Pulmonary artery endothelial cell (primary cell): ENCODE results near the gene CLIP3. TPM values are rescaled to one million over a fixed set of nuclear protein-coding genes. Genes with fewer than 3 reads are reported as not detected.
"Not testable (repeated sequence)": the region's sequence is repeated elsewhere in the genome, so short reads cannot be mapped to it uniquely, and the experiment has no call there.

Experiments
- DNase-seq: peaks from one replicate; pipeline ENCODE4 v3.0.0-alpha.2; 2011; ENCODE audit warnings: low read depth, low spot score
- total RNA-seq: library from RNA; depleted of rRNA; stranded (reverse); fragments of >200 nt; gene quantifications from 2 replicates; pipeline ENCODE4 v1.2.3, GENCODE V29; 2014

The CLIP3 gene
- total RNA-seq, 1 donor from 2014 or later: 2.6 TPM

- DNase-seq: no peak
These were observed 23.5 kb downstream of the CLIP3 start for GRCh38 chr19:36009220-36009619.

GRCh38 chr19:36008336-36008978, 24.2 kb downstream of the CLIP3 start, which contains the start of gene SYNE4:
SYNE4 (minus strand) TSS chr19:36008813; CDS start chr19:36008681, 132 bp downstream.
- no peak for DNase-seq

DNA sequence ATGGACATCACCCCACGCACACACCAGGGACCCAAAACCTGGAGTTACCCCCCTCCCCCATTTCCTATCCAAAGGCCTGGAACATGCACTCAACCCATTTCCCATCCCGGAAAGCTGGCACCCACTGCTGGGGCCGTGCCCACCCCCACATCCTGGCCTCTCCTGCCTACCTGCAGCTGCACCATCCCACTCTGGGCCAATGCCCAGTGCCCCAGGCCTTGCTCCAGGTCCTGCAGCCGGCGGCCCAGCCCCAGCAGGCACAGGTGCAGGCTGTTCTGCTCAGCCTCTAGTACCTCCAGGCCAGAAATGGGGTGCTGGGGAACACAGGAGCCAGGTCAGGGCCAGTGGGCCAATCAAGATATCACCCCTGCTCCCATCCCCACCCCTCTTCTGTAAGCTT, 25.7 kb downstream of the CLIP3 start:
- DNase-seq: no peak

- no peak for DNase-seq
These were observed 29.4 kb downstream of the CLIP3 start for GRCh38 chr19:36003284-36003683.

DNA sequence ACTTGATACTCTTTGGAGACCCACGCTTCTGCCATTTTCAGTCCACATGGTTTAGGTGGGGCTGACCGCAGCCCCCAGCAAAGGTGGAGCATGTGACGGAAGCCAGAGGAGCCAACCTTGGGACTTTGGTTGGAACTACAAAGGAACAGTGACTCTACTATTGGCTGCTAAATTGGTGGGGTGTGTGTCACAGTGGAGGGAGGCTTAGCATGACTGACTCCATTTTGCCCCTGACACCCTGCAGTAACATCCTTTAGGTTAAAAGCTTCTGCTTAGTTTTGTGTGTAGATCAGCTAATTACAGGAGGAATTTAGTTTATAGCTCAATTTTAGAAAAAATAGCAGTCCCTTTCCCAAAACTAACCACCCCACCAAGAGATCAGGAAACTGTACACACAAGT, 31.1 kb downstream of the CLIP3 start:
- no peak for DNase-seq

- no peak for DNase-seq
These were observed 35.9 kb downstream of the CLIP3 start for GRCh38 chr19:35996777-35997176.

- peak; percentile 75 for DNase-seq
These were observed 37.4 kb downstream of the CLIP3 start, which contains the start of gene SDHAF1 for GRCh38 chr19:35995048-35995993. SDHAF1 (plus strand) TSS chr19:35995188; CDS start chr19:35995275, 87 bp downstream.

GRCh38 chr19:35993923-35994598, 38.6 kb downstream of the CLIP3 start:
- DNase-seq: no peak

DNA sequence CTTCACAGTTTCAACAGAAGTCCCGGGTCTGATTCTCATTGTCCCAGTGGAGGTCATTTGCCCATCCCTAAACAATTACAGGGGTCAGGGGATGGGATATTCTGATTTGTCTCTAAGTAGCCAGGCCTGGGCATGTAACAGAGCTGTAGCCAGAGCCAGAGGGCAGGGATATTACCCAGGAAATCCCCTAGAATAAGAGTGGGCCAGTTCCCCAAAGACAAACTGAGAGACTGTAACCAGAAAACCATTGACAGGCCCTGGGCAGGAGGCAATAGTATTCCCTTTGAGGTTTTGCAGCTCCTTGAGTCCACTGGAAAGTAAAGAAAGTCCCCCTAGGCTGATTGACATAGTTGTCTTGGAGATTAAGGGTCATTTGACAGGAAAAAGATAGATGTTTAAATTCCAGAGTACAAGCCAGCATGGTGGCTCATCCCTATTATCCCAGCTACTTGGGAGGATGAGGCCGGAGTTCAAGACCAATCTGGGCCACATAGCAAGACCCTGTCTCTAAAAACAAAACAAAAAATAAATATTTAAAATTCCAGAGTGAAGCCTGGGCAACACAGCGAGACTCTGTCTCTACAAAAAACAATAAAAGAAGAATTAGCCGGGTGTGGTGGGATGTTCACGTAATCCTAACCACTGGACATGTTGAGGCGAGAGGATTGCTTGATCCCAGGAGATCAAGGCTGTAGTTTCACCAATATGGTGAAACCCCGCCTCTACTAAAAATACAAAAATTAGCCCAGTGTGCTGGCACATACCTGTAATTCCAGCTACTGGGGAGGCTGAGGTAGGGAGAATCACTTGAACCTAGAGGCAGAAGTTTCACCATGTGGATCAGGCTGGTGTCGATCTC, 39.5 kb downstream of the CLIP3 start:
- no peak for DNase-seq

- no peak for DNase-seq
These were observed 40.8 kb downstream of the CLIP3 start for GRCh38 chr19:35991731-35992450.

GRCh38 chr19:35990771-35991730, 41.6 kb downstream of the CLIP3 start:
- DNase-seq: no peak

DNA sequence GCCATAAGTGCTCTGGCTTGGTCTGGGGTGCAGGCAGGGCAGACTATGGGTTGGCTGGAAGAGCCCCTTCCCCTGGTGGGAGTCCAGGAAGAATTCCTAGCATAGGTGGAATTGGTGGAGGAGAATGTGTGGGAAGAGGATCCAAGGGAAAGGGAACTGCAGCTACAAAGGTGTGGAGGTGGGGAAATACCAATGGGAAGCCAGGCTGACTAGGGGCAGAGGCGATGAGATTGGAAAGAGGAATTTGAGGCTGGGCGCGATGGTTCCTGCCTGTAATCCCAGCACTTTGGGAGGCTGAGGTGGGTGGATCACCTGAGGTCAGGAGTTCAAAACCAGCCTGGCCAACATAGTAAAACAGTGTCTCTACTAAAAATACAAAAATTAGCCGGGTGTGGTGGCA, 42.5 kb downstream of the CLIP3 start:
- no peak for DNase-seq

DNA sequence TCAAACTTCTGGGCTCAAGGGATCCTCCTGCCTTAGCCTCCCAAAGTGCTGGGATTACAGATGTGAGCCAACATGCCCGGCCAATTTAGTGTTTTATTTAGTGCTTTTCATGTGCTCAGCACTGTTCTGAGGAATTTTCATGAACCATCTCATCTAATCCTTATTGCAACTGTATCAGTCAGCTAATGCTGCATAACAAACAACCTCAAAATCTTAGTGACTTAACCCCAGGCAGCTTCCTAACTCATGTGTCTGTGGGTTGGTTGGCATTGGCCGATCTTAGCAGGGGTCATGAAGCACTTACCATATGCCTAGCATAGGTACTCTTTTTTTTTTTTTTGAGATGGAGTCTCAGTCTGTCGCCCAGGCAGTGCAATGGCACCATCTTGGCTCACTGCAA, 43.8 kb downstream of the CLIP3 start:
- DNase-seq: no peak

DNA sequence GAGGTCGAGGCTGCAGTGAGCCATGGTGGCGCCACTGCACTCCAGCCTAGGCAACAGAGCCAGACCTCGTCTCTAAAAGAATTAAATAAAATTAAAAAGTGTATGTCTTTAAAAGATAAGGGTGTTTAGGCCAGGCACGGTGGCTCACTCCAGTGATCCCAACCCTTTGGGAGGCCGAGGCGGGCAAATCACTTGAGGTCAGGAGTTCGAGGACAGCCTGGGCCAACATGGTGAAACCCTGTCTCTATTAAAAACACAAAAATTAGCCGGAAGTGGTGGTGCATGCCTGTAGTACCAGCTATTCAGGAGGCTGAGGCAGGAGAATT, 45.1 kb downstream of the CLIP3 start:
- DNase-seq: no peak

GRCh38 chr19:35986664-35987570, 45.8 kb downstream of the CLIP3 start:
- DNase-seq: no peak

GRCh38 chr19:35986111-35986510, 46.6 kb downstream of the CLIP3 start:
- DNase-seq: no peak

DNA sequence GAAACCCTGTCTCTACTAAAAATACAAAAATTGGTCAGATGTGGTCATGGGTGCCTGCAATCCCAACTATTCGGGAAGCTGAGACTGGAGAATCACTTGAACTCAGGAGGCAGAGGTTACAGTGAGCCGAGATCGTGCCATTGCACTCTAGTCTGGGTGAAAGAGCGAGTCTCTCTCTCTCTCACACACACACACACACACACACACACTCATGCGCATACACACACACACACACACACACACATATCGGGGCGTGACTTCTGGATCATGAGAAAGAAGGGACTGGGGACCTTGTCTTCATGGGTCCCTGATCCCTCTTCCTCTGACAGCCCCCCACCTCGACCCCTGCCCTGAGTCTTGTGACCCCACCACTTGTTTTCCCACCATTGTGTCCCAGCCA, 49.5 kb downstream of the CLIP3 start:
- no peak for DNase-seq

- not testable (repeated sequence) for DNase-seq
These were observed 51.7 kb downstream of the CLIP3 start for GRCh38 chr19:35980997-35981396.
